OCI-LY7 (cell line): Measurements from ENCODE around the gene IGFBP1. TPM values are rescaled to one million over a fixed set of nuclear protein-coding genes. Genes with fewer than 3 reads are reported as not detected.

Source experiments
- BruUV-seq: library from RNA; stranded (reverse); fragments of 400-500 nt; replicated peaks from 2 replicates; lab custom pipeline; 2021; lab: Mats Ljungman, UMichigan
- CTCF ChIA-PET: fragments of 300-600 bp; sonication (Branson Sonifier 250); formaldehyde crosslinking; loops from one replicate; lab custom pipeline; 2022; ENCODE audit warnings: antibody characterized with exemption; ENCODE audit not compliant: unreplicated experiment; lab: Charles Lee
- POLR2A ChIA-PET: fragments of 300-600 bp; sonication (Branson Sonifier 250); formaldehyde crosslinking; loops from one replicate; lab custom pipeline; 2022; ENCODE audit warnings: antibody characterized with exemption; lab: Charles Lee
- DNase-seq: peaks from one replicate; pipeline ENCODE4 v3.0.0-alpha.2; 2015; ENCODE audit warnings: low spot score
- H2AFZ ChIP-seq: fragments of 200-600 bp; sonication (generic), shearing (Covaris generic); 2 replicates; pipeline ENCODE4 v1.6.1; 2014; ENCODE audit warnings: mild to moderate bottlenecking, antibody characterized with exemption, low read length, moderate library complexity
- H3K27ac ChIP-seq: fragments of 200-600 bp; sonication (generic); 2 replicates; pipeline ENCODE4 v1.5.1; 2014; ENCODE audit warnings: mixed run types, low read depth, mild to moderate bottlenecking, moderate library complexity, low read length, inconsistent platforms; ENCODE audit not compliant: poor library complexity, severe bottlenecking
- H3K36me3 ChIP-seq: fragments of 200-600 bp; sonication (generic); 2 replicates; pipeline ENCODE4 v1.6.1; 2014; ENCODE audit warnings: mild to moderate bottlenecking, antibody characterized with exemption, low read length, moderate library complexity, mixed read lengths; ENCODE audit not compliant: insufficient read depth
- H3K4me1 ChIP-seq: fragments of 200-600 bp; sonication (generic); 2 replicates; pipeline ENCODE4 v1.5.1; 2014; ENCODE audit warnings: mild to moderate bottlenecking, low read length; ENCODE audit not compliant: insufficient read depth, poor library complexity, severe bottlenecking
- H3K4me2 ChIP-seq: fragments of 200-600 bp; sonication (generic); 2 replicates; pipeline ENCODE4 v1.6.1; 2014; ENCODE audit warnings: mild to moderate bottlenecking, low read length
- H3K4me3 ChIP-seq: fragments of 200-600 bp; sonication (generic); 2 replicates; pipeline ENCODE4 v1.5.1; 2014; ENCODE audit warnings: mild to moderate bottlenecking, low read depth, low read length; ENCODE audit not compliant: poor library complexity, severe bottlenecking
- H3K79me2 ChIP-seq: fragments of 200-600 bp; sonication (generic); 2 replicates; pipeline ENCODE4 v1.6.1; 2016; ENCODE audit warnings: low read depth, mild to moderate bottlenecking, low read length, moderate library complexity, mixed read lengths; ENCODE audit not compliant: insufficient read depth
- H3K9me2 ChIP-seq: fragments of 200-600 bp; sonication (generic); 2 replicates; pipeline ENCODE4 v1.6.1; 2016; ENCODE audit warnings: mild to moderate bottlenecking, low read length, mixed read lengths; ENCODE audit not compliant: insufficient read depth
- H3K9me3 ChIP-seq: fragments of 200-600 bp; sonication (generic); 2 replicates; pipeline ENCODE4 v1.6.1; 2014; ENCODE audit warnings: mild to moderate bottlenecking, mixed run types, low read length, mixed read lengths
- H4K20me1 ChIP-seq: fragments of 200-600 bp; sonication (generic); 2 replicates; pipeline ENCODE4 v1.6.1; 2014; ENCODE audit warnings: mild to moderate bottlenecking, antibody characterized with exemption, low read length, moderate library complexity, mixed read lengths; ENCODE audit not compliant: insufficient read depth
- EZH2phosphoT487 ChIP-seq: fragments of 200-600 bp; sonication (generic); IDR thresholded peaks from 2 replicates; pipeline ENCODE4 v1.6.1; 2018; ENCODE audit warnings: low read depth, borderline replicate concordance, mild to moderate bottlenecking, mixed run types, antibody characterized with exemption, low read length, moderate library complexity, mixed read lengths
- intact Hi-C: fragments of 100-400 bp; cut with micrococcal nuclease; formaldehyde crosslinking; loops from one replicate; pipeline ENCODE4 v1.10.0; 2022; ENCODE audit not compliant: unreplicated experiment
- total RNA-seq, 2 experiments: library from RNA; depleted of rRNA in 1 of 2; stranded (reverse); fragments of >200 nt in 1 of 2; shearing (Covaris generic) in 1 of 2; gene quantifications; 2 replicates each; pipeline ENCODE4 v1.2.3, GENCODE V29; 2014 to 2022
- TF ChIP-seq, protein P1 (sequence below): fragments of 200-600 bp; sonication (generic); conservative IDR thresholded peaks from 2 replicates; pipeline ENCODE4 v1.5.1; 2014; ENCODE audit warnings: mild to moderate bottlenecking, antibody characterized with exemption, low read length, moderate library complexity, mixed read lengths

IGFBP1 gene
- total RNA-seq, 2 experiments from 2014 or later, result not detected

- Histone ChIP-seq H3K4me2 (no peak within 1 kb of the TSS), H2AFZ (no peak within 1 kb of the TSS), H3K4me3 (no peak within 1 kb of the TSS), H4K20me1 (no peaks in the 10 kb centered on the region), H3K9me2 (no peaks in the 10 kb centered on the region), H3K27ac (no peak within 1 kb of the TSS), H3K4me1 (no peaks in the 10 kb centered on the region), H3K79me2 (no peaks in the 10 kb centered on the region), H3K9me3 (no peaks in the 10 kb centered on the region), H3K36me3 (no peaks in the 10 kb centered on the region)
- intact Hi-C loops, result no loop called here
- TF ChIP-seq EZH2phosphoT487, result no peak
- TF ChIP-seq, protein P1, sequence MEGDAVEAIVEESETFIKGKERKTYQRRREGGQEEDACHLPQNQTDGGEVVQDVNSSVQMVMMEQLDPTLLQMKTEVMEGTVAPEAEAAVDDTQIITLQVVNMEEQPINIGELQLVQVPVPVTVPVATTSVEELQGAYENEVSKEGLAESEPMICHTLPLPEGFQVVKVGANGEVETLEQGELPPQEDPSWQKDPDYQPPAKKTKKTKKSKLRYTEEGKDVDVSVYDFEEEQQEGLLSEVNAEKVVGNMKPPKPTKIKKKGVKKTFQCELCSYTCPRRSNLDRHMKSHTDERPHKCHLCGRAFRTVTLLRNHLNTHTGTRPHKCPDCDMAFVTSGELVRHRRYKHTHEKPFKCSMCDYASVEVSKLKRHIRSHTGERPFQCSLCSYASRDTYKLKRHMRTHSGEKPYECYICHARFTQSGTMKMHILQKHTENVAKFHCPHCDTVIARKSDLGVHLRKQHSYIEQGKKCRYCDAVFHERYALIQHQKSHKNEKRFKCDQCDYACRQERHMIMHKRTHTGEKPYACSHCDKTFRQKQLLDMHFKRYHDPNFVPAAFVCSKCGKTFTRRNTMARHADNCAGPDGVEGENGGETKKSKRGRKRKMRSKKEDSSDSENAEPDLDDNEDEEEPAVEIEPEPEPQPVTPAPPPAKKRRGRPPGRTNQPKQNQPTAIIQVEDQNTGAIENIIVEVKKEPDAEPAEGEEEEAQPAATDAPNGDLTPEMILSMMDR, result no peak
- no peak for DNase-seq
- POLR2A ChIA-PET, result interaction anchor here (0.7 kb wide), 1 partner anchor 94 kb away, joined by 7 read pairs; no protein-coding TSS in a partner anchor
- CTCF ChIA-PET, result no interaction called here
- no TSS peak for BruUV-seq
Measured at GRCh38 chr7:45873035-45873354, 15.3 kb upstream of the IGFBP1 start, which contains the start of gene CCDC201. CCDC201 (minus strand) TSS chr7:45873082; CDS start chr7:45873007, 75 bp downstream.

- no peaks in the 10 kb centered on the region for H3K9me2 ChIP-seq
- no peaks in the 10 kb centered on the region for H4K20me1 ChIP-seq
- H3K27ac ChIP-seq, result no peak overlapping the region
- no peak overlapping the region for H2AFZ ChIP-seq
- no TSS peak for BruUV-seq
- no peak for DNase-seq
- H3K4me1 ChIP-seq, result no peaks in the 10 kb centered on the region
- TF ChIP-seq EZH2phosphoT487, result no peak
- TF ChIP-seq, protein P1, result no peak
- intact Hi-C loops, result no loop called here
- H3K4me2 ChIP-seq, result no peak overlapping the region
- CTCF ChIA-PET, result no interaction called here
- no peak overlapping the region for H3K4me3 ChIP-seq
- no peaks in the 10 kb centered on the region for H3K79me2 ChIP-seq
- H3K9me3 ChIP-seq, result no peaks in the 10 kb centered on the region
- POLR2A ChIA-PET, result interaction anchor here (0.7 kb wide), 1 partner anchor 94 kb away, joined by 7 read pairs; no protein-coding TSS in a partner anchor
- no peaks in the 10 kb centered on the region for H3K36me3 ChIP-seq
Measured at GRCh38 chr7:45873355-45873754, 14.9 kb upstream of the IGFBP1 start.

- H3K4me3 ChIP-seq, result no peak overlapping the region
- no peak overlapping the region for H2AFZ ChIP-seq
- intact Hi-C loops, result no loop called here
- POLR2A ChIA-PET, result interaction anchor here (0.6 kb wide), 1 partner anchor 1279 kb away, joined by 5 read pairs; no protein-coding TSS in a partner anchor
- no peaks in the 10 kb centered on the region for H3K9me2 ChIP-seq
- CTCF ChIA-PET, result no interaction called here
- no peak overlapping the region for H3K4me2 ChIP-seq
- H3K27ac ChIP-seq, result no peak overlapping the region
- H3K36me3 ChIP-seq, result no peaks in the 10 kb centered on the region
- no peak for TF ChIP-seq EZH2phosphoT487
- TF ChIP-seq, protein P1, result no peak
- no peaks in the 10 kb centered on the region for H3K79me2 ChIP-seq
- H4K20me1 ChIP-seq, result no peaks in the 10 kb centered on the region
- H3K4me1 ChIP-seq, result no peaks in the 10 kb centered on the region
- no peaks in the 10 kb centered on the region for H3K9me3 ChIP-seq
- DNase-seq, result no peak
- no TSS peak for BruUV-seq
Measured at GRCh38 chr7:45874408-45875131, 13.7 kb upstream of the IGFBP1 start.
